Stimulated activated CD8-positive, alpha-beta memory T cell treated with anti-CD3 and anti-CD28 coated beads, Interleukin-4, amount 100 ng/mL, for 48 hours (primary cell): ENCODE measurements around the gene DCAF12.
"Not testable (repeated sequence)": the region's sequence is repeated elsewhere in the genome, so short reads cannot be mapped to it uniquely, and the experiment has no call there.

Experiments
- DNase-seq: peaks from one replicate; pipeline ENCODE4 v3.0.0-alpha.2; 2020

DCAF12 gene

GRCh38 chr9:34126207-34127034, at the start of gene DCAF12:
Gene DCAF12, minus strand, starts transcription at chr9:34126698. Its CDS starts 267 bp downstream, at chr9:34126431.
- peak; percentile 93 for DNase-seq

DNA sequence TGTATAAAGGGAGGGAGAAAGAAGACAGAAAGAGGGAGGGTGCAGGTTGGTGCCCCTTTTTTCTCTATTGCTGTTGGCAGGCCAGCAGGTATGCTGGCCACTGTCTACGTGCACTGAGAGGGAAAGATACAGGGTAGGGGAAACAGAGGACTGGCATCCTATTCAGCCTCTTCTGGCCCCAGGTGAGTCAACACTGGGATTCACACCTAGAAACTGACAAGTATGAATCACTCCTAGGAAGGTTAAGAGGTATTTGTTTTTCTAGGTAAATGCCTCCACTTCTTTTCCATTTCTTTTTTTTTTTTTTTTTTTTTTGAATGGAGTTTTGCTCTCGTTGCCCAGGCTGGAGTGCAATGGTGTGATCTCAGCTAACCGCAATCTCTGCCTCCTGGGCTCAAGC, 49.6 kb upstream of the DCAF12 start:
- no peak for DNase-seq

DNA sequence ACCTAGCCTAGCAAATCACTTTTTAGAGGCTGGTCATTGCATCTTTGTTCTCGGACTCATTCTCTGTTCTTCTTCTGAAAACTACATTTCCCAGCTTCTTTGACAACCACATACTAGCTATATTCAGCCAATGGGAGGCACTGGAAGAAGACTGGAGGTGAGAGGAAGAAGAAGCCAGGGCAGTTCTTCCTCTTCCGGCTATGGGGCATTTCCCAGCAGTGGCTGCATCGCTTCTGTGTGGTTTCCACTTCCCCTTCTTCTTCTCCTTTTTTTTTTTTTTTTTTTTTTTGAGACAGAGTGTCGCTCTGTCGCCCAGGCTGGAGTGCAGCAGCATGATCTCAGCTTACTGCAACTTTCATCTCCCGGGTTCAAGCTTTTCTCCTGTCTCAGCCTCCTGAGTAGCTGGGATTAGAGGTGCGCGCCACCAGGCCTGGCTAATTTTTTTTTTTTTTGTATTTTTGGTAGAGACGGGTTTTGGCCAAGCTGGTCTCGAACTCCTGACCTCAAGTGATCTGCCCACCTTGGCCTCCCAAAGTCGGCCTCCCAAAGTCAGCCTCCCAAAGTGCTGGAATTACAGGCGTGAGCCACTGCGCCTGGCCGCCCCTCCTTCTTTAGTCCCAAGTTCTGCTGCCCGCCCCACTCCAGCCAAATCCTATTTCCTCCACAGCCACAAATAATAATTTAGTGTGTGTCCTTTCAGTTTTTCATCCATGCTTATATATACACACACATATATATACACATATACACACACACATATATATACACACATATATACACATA, 45.4 kb upstream of the DCAF12 start:
- peak; percentile 37 for DNase-seq

DNA sequence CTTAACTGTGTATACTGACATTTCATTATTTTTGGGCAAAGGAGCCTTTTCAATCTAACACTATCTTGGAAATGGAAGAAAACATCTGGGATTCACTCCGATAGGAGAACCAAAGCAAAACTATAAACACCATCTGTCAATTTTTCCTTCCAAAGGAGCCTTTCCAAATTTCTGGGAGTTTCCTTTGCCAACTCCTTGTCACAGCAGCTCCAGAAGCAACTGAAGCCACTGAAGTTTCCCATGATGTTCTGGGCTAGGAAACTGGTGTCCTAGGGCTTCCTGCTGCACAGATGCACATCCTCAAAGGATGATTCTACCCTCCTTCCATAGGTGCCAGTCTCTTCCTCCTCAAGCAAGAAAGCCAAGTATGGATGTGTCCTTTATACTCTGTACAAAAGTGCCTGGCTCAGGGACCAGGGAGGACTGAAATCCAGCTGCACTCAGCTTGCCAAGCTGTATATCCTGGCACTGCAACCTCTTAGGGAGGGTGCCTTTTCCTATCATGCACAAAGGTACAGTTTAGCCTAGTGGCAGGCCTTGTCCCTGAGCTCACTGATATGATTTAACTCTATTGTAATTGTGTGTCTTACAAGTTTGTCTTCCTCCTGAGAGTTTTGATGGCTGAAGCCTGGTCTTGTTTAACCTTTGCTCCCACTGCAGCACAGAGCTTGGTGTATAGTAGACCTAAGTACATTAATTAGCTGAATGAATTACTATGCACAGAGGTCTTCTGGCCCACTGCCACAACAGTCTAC, 43.9 kb upstream of the DCAF12 start:
- no peak for DNase-seq

DNA sequence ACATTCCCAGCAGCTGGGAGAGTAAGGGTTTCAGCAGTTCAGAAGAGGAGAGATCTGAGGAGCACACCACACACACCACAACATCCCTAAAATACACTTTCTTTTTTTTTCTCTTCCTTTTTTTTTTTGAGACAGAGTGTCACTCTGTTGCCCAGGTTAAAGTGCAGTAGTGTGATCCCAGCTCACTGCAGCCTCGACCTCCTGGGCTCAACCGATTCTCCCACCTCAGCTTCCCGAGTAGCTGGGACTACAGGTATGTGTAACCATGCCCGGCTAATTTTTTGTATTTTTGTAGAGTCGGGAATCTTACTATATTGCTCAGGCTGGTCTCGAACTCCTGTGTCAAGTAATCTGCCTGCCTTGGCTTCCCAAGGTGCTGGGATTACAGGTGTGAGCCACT, 42.6 kb upstream of the DCAF12 start:
- DNase-seq: no peak

GRCh38 chr9:34163434-34163833, 36.9 kb upstream of the DCAF12 start:
- no peak for DNase-seq

DNA sequence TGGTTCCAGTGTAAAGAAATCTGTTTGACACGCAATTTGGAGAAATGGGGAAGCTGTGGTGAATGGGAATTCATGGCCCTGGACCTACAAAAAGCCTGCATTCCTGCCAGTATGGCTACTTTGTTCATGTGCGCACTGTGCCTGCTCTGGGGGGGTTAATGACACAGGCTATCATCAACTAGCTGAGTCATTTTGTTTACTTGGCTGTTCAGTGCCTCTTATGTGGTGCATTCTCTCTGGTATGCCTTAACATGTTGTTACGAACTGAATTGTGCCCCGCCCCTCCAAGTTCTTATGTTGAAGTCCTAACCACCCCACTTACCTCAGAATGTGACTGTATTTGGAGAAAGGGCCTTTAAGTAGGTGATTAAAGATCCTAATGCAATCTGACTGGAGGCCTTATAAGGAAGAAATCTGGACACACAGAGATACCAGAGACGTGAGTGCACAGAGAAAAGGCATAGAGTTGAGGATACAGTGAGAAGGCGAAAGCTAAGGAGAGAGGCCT, 31.9 kb upstream of the DCAF12 start:
- no peak for DNase-seq

GRCh38 chr9:34157898-34158297, 31.4 kb upstream of the DCAF12 start:
- no peak for DNase-seq

DNA sequence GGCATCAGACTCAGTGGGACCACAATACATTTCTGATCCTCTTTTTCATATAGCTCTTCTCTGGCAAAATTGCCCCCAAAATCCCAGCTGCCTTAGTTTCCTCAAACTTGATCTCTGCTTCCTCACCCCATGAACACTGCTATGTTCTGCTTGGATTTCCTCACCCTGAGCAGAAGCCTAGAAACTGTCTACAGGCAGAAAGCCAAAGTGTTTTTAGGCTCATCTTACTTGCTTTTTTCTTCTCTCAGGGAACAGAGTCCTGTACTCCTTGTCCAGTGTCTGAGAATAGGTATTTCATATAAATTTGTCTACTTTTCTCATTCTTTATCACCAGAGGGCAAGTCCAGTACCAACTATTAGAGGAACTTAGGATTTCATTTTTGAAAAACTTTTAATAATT, 30.8 kb upstream of the DCAF12 start:
- no peak for DNase-seq

DNA sequence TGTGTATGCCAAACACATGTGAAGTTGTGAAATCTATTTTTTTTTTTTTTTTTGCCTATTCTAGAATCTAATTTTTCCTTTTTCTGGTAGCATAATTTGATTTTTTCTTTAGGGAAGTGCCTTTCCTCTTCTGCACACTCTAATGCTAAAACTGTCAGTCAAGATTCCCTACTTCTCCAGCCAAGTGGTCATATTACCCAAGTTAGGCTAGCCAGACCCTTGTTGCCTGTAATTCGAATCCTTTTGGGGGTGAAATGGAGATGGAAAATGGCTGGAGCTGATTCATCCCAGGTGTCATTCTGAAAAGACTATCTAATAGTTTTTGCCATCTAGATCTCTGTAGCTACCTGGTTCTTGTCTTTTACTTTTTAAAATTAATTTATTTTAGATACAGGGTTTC, 27.6 kb upstream of the DCAF12 start:
- no peak for DNase-seq

- no peak for DNase-seq
Observed at GRCh38 chr9:34151398-34151797, 24.9 kb upstream of the DCAF12 start.

- DNase-seq: no peak
Observed at GRCh38 chr9:34145165-34145564, 18.7 kb upstream of the DCAF12 start.

DNA sequence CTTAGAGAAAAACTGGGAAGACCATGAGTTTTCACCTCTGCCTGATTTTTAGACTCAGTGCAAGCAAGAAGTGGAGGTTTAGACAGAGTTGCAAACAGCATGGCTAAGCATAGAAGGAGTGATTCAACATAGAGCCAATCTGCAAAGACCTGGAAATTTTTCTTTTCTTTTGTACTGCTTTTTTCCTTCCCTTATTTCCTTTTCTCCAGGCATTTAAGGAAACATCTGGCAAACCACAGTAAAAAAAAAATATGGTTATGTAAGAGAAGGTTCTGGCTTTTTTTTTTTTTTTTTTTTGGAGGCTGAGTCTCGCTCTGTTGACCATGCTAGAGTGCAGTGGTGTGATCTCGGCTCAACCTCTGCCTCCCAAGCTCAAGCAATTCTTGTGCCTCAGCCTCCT, 16.6 kb upstream of the DCAF12 start:
- DNase-seq: no peak

- DNase-seq: no peak
Observed at GRCh38 chr9:34140853-34141252, 14.4 kb upstream of the DCAF12 start.

DNA sequence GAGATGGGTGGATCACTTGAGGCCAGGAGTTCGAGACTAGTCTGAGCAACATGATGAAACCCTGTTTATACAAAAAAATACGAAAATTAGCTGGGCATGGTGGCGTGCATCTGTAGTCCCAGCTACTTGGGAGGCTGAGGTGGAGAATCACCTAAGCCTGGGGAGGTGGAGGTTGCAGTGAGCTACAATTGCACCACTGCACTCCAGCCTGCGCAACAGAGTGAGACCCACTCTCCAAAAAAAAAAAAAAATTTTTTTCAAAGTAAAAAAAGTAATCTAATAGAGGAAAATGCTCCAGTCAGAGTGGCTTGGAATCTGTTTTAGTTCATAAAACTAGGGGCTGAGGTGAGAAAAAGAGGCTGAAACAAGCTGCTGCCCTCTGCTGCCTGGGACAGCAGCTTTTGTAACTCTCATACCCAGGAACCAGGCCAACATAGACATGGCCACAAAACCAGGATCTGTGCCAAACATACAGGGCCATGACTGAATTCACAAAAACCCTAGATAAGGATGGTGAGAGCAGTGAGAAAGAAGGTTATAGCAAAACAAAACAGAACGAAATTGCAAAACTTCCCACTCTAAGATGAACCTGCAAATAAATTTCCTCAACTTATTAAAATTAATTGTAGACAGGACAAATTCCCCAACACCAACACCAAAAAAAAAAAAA, 13.1 kb upstream of the DCAF12 start:
- no peak for DNase-seq

DNA sequence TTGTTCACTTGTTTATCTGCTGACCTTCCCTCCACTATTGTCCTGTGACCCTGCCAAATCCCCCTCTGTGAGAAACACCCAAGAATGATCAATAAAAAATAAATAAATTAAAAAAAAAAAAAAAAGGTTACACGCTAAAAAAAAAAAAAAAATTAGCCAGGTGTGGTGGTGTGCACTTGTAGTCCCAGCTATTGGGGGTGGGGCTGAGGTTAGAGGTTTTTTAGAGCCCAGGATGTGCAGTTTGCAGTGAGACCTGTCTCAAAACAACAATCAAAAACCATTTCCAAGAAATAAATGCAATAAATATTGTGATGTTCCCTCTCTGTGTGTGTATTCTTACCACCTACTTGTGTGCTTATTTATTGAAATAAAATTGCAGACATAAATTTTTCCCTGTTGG, 12.1 kb upstream of the DCAF12 start:
- DNase-seq: not testable (repeated sequence)

DNA sequence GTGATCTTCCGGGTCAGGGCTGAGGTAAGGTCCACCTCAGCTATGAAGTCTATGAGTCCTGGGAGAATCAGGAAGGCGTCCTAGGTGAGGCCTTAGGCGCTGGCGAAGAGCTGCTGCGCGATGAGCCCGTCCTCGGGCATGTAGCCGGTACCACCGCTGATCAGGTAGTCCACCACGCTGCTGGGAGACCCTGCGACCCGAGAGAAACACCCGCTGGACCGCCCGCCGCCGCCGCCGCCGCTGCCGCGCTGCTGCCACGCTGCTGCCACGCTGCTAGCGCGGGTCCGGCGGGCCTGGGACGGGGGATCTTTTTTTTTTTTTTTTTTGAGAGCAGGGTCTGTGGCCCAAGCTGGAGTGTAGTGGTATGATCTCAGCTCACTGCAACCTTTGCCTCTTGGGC, 8.0 kb upstream of the DCAF12 start:
- no peak for DNase-seq

DNA sequence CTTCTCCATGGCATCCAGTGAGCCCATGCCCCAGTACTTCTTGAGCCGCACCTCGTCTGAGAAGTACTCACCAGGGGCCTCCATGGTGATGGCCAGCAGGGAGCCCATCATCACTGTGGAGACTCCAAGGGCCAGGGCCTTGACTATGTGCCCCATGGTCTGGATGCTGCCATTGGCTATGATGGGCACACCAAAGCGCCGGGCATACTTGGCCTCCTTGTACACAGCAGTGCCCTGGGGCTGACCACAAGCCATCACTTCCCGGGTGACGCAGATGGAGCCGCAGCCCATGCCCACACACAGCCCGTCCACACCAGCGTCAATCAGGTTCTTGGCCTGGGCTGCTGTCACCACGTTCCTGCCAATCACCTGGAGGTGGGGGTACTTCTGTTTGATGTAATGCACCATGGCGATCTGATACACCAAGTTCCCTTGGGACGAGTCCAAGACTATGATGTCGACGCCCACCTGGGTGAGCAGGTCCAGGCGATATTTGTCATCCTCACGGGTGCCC, 7.0 kb upstream of the DCAF12 start:
- DNase-seq: no peak

- DNase-seq: no peak
Observed at GRCh38 chr9:34131571-34131970, 5.1 kb upstream of the DCAF12 start.

- no peak for DNase-seq
Observed at GRCh38 chr9:34127035-34127948, 794 bp upstream of the DCAF12 start.

DNA sequence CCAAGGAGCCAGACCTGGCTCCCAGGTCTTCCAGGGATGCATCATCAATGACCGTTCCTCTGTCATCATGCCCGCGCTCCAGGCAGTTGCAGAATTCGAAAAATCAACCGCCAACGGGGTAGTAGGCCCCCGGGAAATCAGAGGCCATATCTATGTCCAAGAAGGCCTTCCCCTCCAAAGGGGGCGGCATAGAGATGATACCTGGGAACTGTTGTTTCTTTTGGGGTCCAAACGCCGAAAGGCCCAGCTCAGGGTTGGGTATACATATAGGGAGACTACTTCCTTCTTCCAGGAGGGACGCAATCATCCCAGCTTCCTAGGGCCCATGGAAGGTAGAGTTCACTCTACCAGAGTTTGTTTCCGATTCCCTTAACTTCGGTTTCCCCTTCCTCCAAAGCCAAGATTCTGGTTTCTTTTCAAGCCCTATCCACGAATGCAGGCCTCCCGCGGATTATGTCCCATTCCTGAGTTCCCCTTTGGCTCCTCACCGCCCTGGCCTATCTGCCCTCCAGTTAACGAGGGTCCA, 754 bp downstream of the DCAF12 start:
- peak; percentile 31 for DNase-seq
